Mesendoderm (in vitro differentiated cells): ENCODE measurements around the gene CAP2.
"Not testable (repeated sequence)": the region's sequence is repeated elsewhere in the genome, so short reads cannot be mapped to it uniquely, and the experiment has no call there.

Source experiments
- DNase-seq: peaks from one replicate; pipeline ENCODE4 v3.0.0; 2013
- H2AK5ac ChIP-seq: 2 replicates; pipeline ENCODE4 v1.6.1; 2013; ENCODE audit warnings: low read length, inconsistent platforms
- H2BK120ac ChIP-seq: 2 replicates; pipeline ENCODE4 v1.6.1; 2013; ENCODE audit warnings: low read depth, mild to moderate bottlenecking, low read length, moderate library complexity, mixed read lengths
- H2BK15ac ChIP-seq: replicated peaks from 2 replicates; pipeline ENCODE4 v1.6.1; 2013; ENCODE audit warnings: low read depth, mild to moderate bottlenecking, moderate library complexity
- H2BK5ac ChIP-seq: 2 replicates; pipeline ENCODE4 v1.6.1; 2013; ENCODE audit warnings: low read length, inconsistent platforms
- H3K18ac ChIP-seq: 2 replicates; pipeline ENCODE4 v1.6.1; 2013; ENCODE audit warnings: mild to moderate bottlenecking, low read length, mixed read lengths
- H3K23ac ChIP-seq: one replicate; pipeline ENCODE4 v1.6.1; 2013; ENCODE audit warnings: low read length
- H3K27ac ChIP-seq: 2 replicates; pipeline ENCODE4 v1.5.1; 2013; ENCODE audit warnings: low read depth, mild to moderate bottlenecking, inconsistent platforms, low read length, moderate library complexity
- H3K27me3 ChIP-seq: 2 replicates; pipeline ENCODE4 v1.6.1; 2013; ENCODE audit warnings: low read length, control low read depth, mild to moderate bottlenecking, inconsistent platforms; ENCODE audit not compliant: insufficient read depth, poor library complexity
- H3K36me3 ChIP-seq: 2 replicates; pipeline ENCODE4 v1.6.1; 2013; ENCODE audit warnings: low read length, inconsistent platforms; ENCODE audit not compliant: control insufficient read depth, insufficient read depth
- H3K4ac ChIP-seq: one replicate; pipeline ENCODE4 v1.6.1; 2013; ENCODE audit warnings: low read depth, mild to moderate bottlenecking, low read length, moderate library complexity
- H3K4me1 ChIP-seq: 2 replicates; pipeline ENCODE4 v1.6.1; 2013; ENCODE audit warnings: low read depth, low read length, inconsistent platforms; ENCODE audit not compliant: control insufficient read depth
- H3K4me2 ChIP-seq: 2 replicates; pipeline ENCODE4 v1.6.1; 2013; ENCODE audit warnings: low read length
- H3K4me3 ChIP-seq: 2 replicates; pipeline ENCODE4 v1.5.1; 2013; ENCODE audit warnings: mild to moderate bottlenecking, low read length
- H3K56ac ChIP-seq: one replicate; pipeline ENCODE4 v1.6.1; 2013; ENCODE audit warnings: low read length
- H3K79me1 ChIP-seq: 2 replicates; pipeline ENCODE4 v1.6.1; 2013; ENCODE audit warnings: low read length, inconsistent platforms
- H3K79me2 ChIP-seq: 2 replicates; pipeline ENCODE4 v1.6.1; 2013; ENCODE audit warnings: mild to moderate bottlenecking, low read length; ENCODE audit not compliant: control insufficient read depth, insufficient read depth
- H3K9ac ChIP-seq: 2 replicates; pipeline ENCODE4 v1.6.1; 2013; ENCODE audit warnings: low read length, inconsistent platforms
- H4K5ac ChIP-seq: one replicate; pipeline ENCODE4 v1.6.1; 2013; ENCODE audit warnings: low read length
- H4K8ac ChIP-seq: one replicate; pipeline ENCODE4 v1.6.1; 2013; ENCODE audit warnings: low read depth, mild to moderate bottlenecking, control low read depth, low read length, moderate library complexity
- WGBS: extraction: QIAGEN DNeasy Blood & Tissue Kit; methylation state at CpG from one replicate; pipeline ENCODE4 v1.1.7; 2013; ENCODE audit warnings: low lambda C conversion rate, missing lambda C conversion rate; ENCODE audit not compliant: insufficient coverage; ENCODE audit errors: extremely low coverage; 5-methylcytosine and 5-hydroxymethylcytosine counted together

Gene CAP2

DNA sequence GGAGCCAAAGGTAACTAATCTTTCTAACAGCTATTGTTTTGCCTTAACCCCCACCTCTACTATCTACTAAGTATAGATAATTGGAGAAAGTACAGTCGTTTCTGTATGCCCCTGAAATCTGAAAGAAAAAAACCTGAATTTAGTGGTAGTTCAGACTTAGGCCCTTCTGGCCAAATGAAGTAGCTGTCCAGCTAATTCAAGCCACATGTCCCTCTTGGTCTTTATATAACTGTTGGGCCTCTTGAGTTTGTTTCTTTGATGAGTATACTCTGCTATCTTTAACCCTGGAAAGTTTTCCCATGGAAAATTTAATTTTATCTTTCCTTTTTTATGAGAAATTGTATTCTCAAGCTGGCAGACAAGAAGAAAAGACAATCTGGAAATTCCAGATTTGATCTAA, 133.7 kb downstream of the CAP2 start:
- no peak for DNase-seq
- H3K27ac ChIP-seq = no peak overlapping the region

DNA sequence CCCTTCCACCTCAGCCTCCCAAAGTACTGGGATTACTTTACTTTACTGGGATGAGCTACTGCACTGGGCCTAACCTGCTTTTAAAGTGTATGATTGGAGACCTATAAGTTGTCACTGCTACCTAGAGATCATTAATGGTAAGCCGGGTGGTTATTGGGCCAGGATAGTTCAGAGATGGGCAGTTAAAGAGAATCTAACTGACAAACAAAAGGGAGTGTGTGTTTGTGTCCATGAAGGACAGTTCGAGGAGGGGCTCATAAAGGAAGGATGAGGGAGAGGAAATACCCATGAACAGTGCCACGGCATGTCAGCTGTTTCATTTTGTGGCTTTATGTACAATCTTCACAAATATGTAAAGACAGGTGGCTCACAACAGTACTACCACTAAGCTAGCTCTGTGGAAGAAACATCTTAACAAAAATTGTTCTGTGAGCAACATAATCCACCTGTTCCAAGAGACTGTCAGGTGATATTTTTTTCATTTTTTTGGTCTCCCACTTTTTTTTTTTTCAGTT, 137.0 kb downstream of the CAP2 start:
- H3K4me1 ChIP-seq = no peaks in the 10 kb centered on the region
- no peak overlapping the region for H3K23ac ChIP-seq
- no peak overlapping the region for H3K4ac ChIP-seq
- no peak overlapping the region for H3K9ac ChIP-seq
- no peak overlapping the region for H2BK5ac ChIP-seq
- no peak overlapping the region for H3K4me3 ChIP-seq
- no peak overlapping the region for H3K4me2 ChIP-seq
- no peak overlapping the region for H3K18ac ChIP-seq
- no peaks in the 10 kb centered on the region for H3K27me3 ChIP-seq
- no peak for DNase-seq
- H3K27ac ChIP-seq = no peak overlapping the region
- no peak overlapping the region for H2AK5ac ChIP-seq
- H3K79me2 ChIP-seq = no peaks in the 10 kb centered on the region
- H2BK15ac ChIP-seq = no peak overlapping the region
- no peak overlapping the region for H4K8ac ChIP-seq
- WGBS = no CpG with 5 or more reads among the region's 3 CpGs
- H4K5ac ChIP-seq = no peak overlapping the region
- no peaks in the 10 kb centered on the region for H3K36me3 ChIP-seq
- H2BK120ac ChIP-seq = no peak overlapping the region
- no peak overlapping the region for H3K56ac ChIP-seq
- H3K79me1 ChIP-seq = no peaks in the 10 kb centered on the region

More for the DNA sequence above, 133.7 kb downstream of the CAP2 start:
- H3K4ac ChIP-seq = no peak overlapping the region
- no peak overlapping the region for H2BK15ac ChIP-seq
- H3K4me3 ChIP-seq = no peak overlapping the region
- no peak overlapping the region for H3K18ac ChIP-seq
- H3K27me3 ChIP-seq = no peaks in the 10 kb centered on the region
- no CpG with 5 or more reads among the region's 1 CpG for WGBS
- no peak overlapping the region for H3K4me2 ChIP-seq
- no peak overlapping the region for H3K56ac ChIP-seq
- no peak overlapping the region for H4K8ac ChIP-seq
- no peak overlapping the region for H3K9ac ChIP-seq
- no peaks in the 10 kb centered on the region for H3K79me2 ChIP-seq
- H2BK5ac ChIP-seq = no peak overlapping the region
- no peak overlapping the region for H3K23ac ChIP-seq
- no peak overlapping the region for H2BK120ac ChIP-seq
- no peaks in the 10 kb centered on the region for H3K36me3 ChIP-seq
- H2AK5ac ChIP-seq = no peak overlapping the region
- H3K79me1 ChIP-seq = no peaks in the 10 kb centered on the region
- no peaks in the 10 kb centered on the region for H3K4me1 ChIP-seq
- no peak overlapping the region for H4K5ac ChIP-seq

DNA sequence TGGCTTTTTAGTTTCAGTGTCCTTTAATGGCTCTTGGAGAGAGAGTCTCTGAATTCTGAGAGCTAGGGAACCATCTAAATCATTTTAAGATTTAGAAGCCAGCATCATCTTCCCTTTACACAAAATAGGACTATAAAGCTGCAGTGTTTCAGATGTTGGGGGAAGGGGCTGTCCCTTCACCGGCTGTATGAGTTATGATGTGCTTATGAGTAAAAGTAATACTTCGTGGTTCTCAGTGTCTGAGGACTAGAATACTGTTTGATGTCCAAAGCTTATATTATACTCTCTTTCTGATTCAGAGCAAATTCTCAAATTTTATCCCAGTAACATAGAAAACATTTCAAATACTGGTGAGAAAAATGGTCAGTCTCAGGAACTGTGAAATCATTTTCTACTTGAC, 143.2 kb downstream of the CAP2 start:
- no peak overlapping the region for H3K23ac ChIP-seq
- no peaks in the 10 kb centered on the region for H3K36me3 ChIP-seq
- no peak overlapping the region for H3K4me3 ChIP-seq

DNA sequence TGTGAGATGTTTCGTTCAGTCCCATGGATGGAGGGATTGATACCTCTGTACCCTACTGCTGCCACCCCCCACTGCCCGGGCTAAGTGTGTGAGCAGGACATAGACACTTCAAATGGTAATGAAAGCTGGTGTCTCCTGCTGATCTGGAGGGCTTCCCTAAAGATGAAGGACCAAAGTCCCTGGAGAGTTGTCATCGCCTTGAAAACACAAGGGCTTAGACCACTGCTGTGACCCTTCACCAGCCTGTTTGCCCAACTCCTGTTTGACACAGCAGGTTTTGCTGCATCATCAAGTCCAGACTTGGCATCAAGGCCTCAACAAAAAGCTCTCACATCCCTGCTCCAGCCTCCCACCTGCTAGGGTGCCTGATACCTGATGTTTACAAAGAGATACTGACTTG, 148.8 kb downstream of the CAP2 start:
- no peak overlapping the region for H3K4me3 ChIP-seq
- H2BK120ac ChIP-seq = no peak overlapping the region
- H3K4me1 ChIP-seq = no peaks in the 10 kb centered on the region
- H4K8ac ChIP-seq = no peak overlapping the region
- H3K4ac ChIP-seq = no peak overlapping the region
- no CpG with 5 or more reads among the region's 3 CpGs for WGBS
- H3K79me1 ChIP-seq = no peaks in the 10 kb centered on the region
- DNase-seq = no peak
- no peaks in the 10 kb centered on the region for H3K27me3 ChIP-seq
- H2BK5ac ChIP-seq = no peak overlapping the region
- no peaks in the 10 kb centered on the region for H3K79me2 ChIP-seq
- H2AK5ac ChIP-seq = no peak overlapping the region
- peaks cover 2% of the 10 kb centered on the region for H3K36me3 ChIP-seq
- no peak overlapping the region for H2BK15ac ChIP-seq
- H3K18ac ChIP-seq = no peak overlapping the region
- H3K27ac ChIP-seq = no peak overlapping the region
- H3K4me2 ChIP-seq = no peak overlapping the region
- H4K5ac ChIP-seq = no peak overlapping the region
- no peak overlapping the region for H3K9ac ChIP-seq
- no peak overlapping the region for H3K56ac ChIP-seq
- no peak overlapping the region for H3K23ac ChIP-seq

More for the DNA sequence above, 143.2 kb downstream of the CAP2 start:
- H4K8ac ChIP-seq = no peak overlapping the region
- no peaks in the 10 kb centered on the region for H3K4me1 ChIP-seq
- no peak overlapping the region for H2BK5ac ChIP-seq
- no peak overlapping the region for H3K27ac ChIP-seq
- no peak overlapping the region for H3K4ac ChIP-seq
- no peak for DNase-seq
- H3K79me2 ChIP-seq = no peaks in the 10 kb centered on the region
- no peaks in the 10 kb centered on the region for H3K27me3 ChIP-seq
- H3K9ac ChIP-seq = no peak overlapping the region
- no peak overlapping the region for H2BK120ac ChIP-seq
- H3K79me1 ChIP-seq = no peaks in the 10 kb centered on the region
- H2AK5ac ChIP-seq = no peak overlapping the region
- H3K4me2 ChIP-seq = no peak overlapping the region
- no CpG with 5 or more reads among the region's 2 CpGs for WGBS
- H3K18ac ChIP-seq = no peak overlapping the region
- no peak overlapping the region for H3K56ac ChIP-seq
- H2BK15ac ChIP-seq = no peak overlapping the region
- H4K5ac ChIP-seq = no peak overlapping the region

DNA sequence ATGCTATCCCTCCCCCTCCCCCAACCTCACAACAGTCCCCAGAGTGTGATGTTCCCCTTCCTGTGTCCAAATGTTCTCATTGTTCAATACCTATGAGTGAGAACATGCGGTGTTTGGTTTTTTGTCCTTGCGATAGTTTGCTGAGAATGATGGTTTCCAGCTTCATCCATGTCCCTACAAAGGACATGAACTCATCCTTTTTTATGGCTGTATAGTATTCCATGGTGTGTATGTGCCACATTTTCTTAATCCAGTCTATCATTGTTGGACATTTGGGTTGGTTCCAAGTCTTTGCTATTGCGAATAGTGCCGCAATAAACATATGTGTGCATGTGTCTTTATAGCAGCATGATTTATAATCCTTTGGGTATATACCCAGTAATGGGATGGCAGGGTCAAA, 152.3 kb downstream of the CAP2 start:
- WGBS = no CpG with 5 or more reads among the region's 4 CpGs
- H4K5ac ChIP-seq, DNase-seq, H3K27ac ChIP-seq, H3K27me3 ChIP-seq, H3K23ac ChIP-seq, H3K9ac ChIP-seq, H3K79me1 ChIP-seq, H3K4me2 ChIP-seq, H3K79me2 ChIP-seq, H2BK15ac ChIP-seq, H4K8ac ChIP-seq, H2BK120ac ChIP-seq, H3K4me1 ChIP-seq, H3K18ac ChIP-seq, H2BK5ac ChIP-seq, H3K36me3 ChIP-seq, H3K4ac ChIP-seq, H3K56ac ChIP-seq, H2AK5ac ChIP-seq, H3K4me3 ChIP-seq: not testable (repeated sequence)

DNA sequence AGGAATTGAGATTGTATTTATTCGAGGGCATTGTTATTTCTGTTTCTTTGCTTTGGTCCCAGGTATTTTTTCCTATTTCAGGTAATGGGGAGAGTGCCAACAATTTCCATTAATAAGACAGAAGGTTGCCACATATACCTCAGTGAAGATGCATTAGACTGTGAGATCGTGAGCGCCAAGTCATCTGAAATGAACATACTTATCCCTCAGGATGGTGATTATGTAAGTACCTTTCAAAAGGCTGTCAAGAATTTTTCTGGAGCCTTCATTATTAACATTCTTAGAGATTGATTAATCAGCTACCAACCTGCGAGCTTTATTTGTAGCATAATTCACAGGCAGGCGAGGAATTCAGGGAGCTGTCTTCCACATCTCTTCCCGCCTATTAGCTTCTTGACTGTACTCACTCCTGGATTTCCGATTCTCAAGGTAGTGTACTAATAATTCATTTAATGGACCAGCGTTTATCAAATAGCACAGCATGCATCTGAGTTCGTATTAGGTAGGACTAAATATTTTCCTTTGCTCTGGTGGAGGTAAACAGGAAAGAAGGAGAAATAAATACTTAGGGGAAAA, 158.1 kb downstream of the CAP2 start:
- no peak overlapping the region for H2BK5ac ChIP-seq

More for the DNA sequence above, 158.1 kb downstream of the CAP2 start:
- no CpG with 5 or more reads among the region's 9 CpGs for WGBS
- Histone ChIP-seq H3K36me3 (no peaks in the 10 kb centered on the region), H4K5ac (no peak overlapping the region), H4K8ac (no peak overlapping the region), H3K4ac (no peak overlapping the region), H3K56ac (no peak overlapping the region), H3K27ac (no peak overlapping the region), H3K27me3 (no peaks in the 10 kb centered on the region), H3K9ac (no peak overlapping the region), H3K18ac (no peak overlapping the region), H3K79me2 (no peaks in the 10 kb centered on the region), H3K4me1 (no peaks in the 10 kb centered on the region), H3K79me1 (no peaks in the 10 kb centered on the region), H2AK5ac (no peak overlapping the region), H3K4me3 (no peak overlapping the region), H2BK120ac (no peak overlapping the region), H3K4me2 (no peak overlapping the region), H3K23ac (no peak overlapping the region), H2BK15ac (no peak overlapping the region)
- no peak for DNase-seq
